ENCODE measurements around the gene NRXN2. TPM values are rescaled to one million over a fixed set of nuclear protein-coding genes. Genes with fewer than 3 reads are reported as not detected.

NRXN2 gene
- total and polyA plus RNA-seq, 3 donors from 2014 or later, result 32.6 to 46.8 (median 40.1) TPM

DNA sequence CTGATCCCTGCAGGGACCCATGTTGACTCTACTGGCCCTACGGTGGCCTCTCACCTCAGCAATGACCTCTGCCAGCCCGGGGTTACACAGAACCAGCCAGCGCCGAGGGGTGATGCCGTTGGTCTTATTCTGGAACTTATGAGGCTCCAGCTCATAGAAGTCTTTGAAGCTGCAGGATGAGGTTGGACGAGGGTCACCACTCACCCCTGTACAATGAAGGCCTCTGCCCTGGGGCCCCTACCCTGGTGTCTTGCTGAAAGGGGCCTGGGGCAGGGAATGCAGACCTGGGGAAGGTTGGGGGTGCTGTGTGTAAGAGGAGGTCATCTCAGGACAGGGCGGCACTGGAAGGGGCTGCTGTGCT lies 30.0 kb upstream of the NRXN2 start:
- Histone ChIP-seq H3K4me3 (no peak overlapping the region), H3K27me3 (no peaks in the 10 kb centered on the region), H3K36me3 (ENCODE audit: low read depth, missing control alignments) (no peaks in the 10 kb centered on the region), H3K4me1 (peaks cover 15% of the 10 kb centered on the region), H3K27ac (no peak overlapping the region), H3K9me3 (no peaks in the 10 kb centered on the region)
- intact Hi-C loops (cut with DNase I; ENCODE audit: low total_unique reads), result no loop called here
- no peak for DNase-seq
- WGBS, 2 donors, result 100% methylated on average over 3 of the region's 7 CpGs; no CpG with 5 or more reads in 1 of the 2 donors
- TF ChIP-seq, protein P1, sequence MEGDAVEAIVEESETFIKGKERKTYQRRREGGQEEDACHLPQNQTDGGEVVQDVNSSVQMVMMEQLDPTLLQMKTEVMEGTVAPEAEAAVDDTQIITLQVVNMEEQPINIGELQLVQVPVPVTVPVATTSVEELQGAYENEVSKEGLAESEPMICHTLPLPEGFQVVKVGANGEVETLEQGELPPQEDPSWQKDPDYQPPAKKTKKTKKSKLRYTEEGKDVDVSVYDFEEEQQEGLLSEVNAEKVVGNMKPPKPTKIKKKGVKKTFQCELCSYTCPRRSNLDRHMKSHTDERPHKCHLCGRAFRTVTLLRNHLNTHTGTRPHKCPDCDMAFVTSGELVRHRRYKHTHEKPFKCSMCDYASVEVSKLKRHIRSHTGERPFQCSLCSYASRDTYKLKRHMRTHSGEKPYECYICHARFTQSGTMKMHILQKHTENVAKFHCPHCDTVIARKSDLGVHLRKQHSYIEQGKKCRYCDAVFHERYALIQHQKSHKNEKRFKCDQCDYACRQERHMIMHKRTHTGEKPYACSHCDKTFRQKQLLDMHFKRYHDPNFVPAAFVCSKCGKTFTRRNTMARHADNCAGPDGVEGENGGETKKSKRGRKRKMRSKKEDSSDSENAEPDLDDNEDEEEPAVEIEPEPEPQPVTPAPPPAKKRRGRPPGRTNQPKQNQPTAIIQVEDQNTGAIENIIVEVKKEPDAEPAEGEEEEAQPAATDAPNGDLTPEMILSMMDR (IDR thresholded peaks at IDR 0.05), result no peak
- TF ChIP-seq POLR2A (IDR thresholded peaks at IDR 0.05), result no peak

DNA sequence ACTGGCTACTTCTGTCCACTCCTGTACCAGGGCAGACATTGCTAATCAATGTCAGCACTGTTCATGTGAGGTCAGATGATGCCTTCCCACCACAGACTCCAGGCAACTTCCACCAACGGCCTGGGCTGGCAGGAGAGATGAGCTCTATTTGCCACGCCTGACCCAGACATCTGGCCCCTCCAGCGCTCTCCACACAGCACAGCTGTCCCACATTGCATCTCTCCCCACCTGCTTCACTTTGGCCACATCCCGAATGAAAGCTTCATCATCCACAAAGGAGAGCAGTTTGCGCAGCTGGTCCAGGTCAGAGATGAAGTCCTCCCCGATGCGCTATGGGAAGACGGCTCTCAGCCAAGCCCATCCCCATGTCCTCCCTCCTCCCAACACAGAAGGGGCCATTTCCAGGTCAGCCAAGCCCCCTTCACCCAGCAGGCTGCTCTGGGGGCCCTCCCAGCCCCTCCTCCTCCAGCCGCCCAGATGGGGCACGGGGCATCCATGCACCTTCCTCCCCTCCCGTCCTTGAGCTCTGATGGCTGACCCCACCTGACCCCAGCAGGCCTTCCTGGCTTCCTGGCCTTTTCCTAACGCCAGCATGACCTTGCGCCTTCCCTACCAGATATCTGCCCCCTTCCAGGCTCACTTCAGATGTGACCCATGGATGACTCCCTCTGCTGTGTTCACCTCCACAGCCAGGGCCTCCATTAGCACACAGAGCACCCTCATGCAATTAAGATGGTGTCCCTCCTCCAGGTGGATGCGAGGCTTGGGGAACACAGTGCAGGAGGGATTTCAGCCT lies 29.4 kb upstream of the NRXN2 start:
- intact Hi-C loops (cut with DNase I; ENCODE audit: low total_unique reads), result no loop called here
- no peak for TF ChIP-seq POLR2A (IDR thresholded peaks at IDR 0.05)
- TF ChIP-seq, protein P1 (IDR thresholded peaks at IDR 0.05), result no peak
- Histone ChIP-seq H3K4me3 (no peak overlapping the region), H3K36me3 (ENCODE audit: low read depth, missing control alignments) (no peaks in the 10 kb centered on the region), H3K4me1 (peaks cover 15% of the 10 kb centered on the region), H3K9me3 (no peaks in the 10 kb centered on the region), H3K27me3 (no peaks in the 10 kb centered on the region), H3K27ac (no peak overlapping the region)
- 75 to 94% methylated on average over 12 to 14 of the region's 14 CpGs for WGBS, 2 donors
- DNase-seq, result no peak

DNA sequence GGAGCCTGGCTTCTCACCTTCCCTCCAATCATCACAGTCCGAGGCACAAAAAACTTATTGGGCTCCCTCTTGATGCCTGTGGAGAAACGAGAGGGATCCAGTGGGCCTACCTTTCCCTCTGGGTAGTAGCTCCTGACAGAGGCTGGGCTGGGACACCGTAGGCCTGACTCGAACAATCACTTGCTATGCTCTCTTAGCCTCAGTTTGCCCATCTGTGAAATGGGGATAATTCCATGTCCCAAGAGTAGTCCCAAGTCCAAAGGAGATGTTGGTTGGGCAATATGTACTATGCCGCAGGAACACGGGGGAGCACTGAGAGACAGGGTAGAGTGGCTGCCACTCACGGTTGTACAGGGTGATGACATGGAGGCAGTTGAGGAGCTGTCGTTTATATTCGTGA lies 28.6 kb upstream of the NRXN2 start:
- no peaks in the 10 kb centered on the region for H3K27me3 ChIP-seq
- H3K36me3 ChIP-seq (ENCODE audit: low read depth, missing control alignments), result no peaks in the 10 kb centered on the region
- DNase-seq, result no peak
- TF ChIP-seq POLR2A (IDR thresholded peaks at IDR 0.05), result no peak
- TF ChIP-seq, protein P1 (IDR thresholded peaks at IDR 0.05), result no peak
- H3K4me1 ChIP-seq, result peaks cover 15% of the 10 kb centered on the region
- intact Hi-C loops (cut with DNase I; ENCODE audit: low total_unique reads), result no loop called here
- no peaks in the 10 kb centered on the region for H3K9me3 ChIP-seq
- no peak overlapping the region for H3K27ac ChIP-seq
- no peak overlapping the region for H3K4me3 ChIP-seq
- WGBS, 2 donors, result 95% methylated on average over 9 of the region's 9 CpGs

DNA sequence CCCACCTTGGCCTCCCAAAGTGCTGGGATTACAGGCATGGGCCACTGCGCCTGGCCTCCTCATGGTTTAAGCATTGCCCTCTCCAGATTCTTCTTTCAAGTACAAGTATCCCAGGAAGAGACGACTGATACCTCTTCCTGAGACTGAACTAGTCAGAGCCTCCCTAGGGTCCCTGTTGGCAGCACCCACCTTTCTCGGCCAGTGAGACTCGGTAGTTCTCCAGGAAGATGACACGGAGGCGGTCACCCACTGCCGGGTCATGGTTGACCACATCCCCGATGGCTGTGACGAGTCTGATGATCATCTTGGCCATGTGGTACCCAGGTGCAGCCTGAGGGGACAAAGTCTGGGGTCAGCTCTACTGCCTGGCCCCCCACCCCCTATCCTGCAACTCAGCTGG lies 28.1 kb upstream of the NRXN2 start:
- Histone ChIP-seq H3K27ac (no peak overlapping the region), H3K27me3 (no peaks in the 10 kb centered on the region), H3K9me3 (no peaks in the 10 kb centered on the region), H3K4me3 (no peak overlapping the region), H3K36me3 (ENCODE audit: low read depth, missing control alignments) (no peaks in the 10 kb centered on the region), H3K4me1 (peaks cover 17% of the 10 kb centered on the region)
- TF ChIP-seq POLR2A (IDR thresholded peaks at IDR 0.05), result no peak
- TF ChIP-seq, protein P1 (IDR thresholded peaks at IDR 0.05), result no peak
- WGBS, 2 donors, result 95 to 97% methylated on average over 6 to 9 of the region's 9 CpGs
- DNase-seq, result no peak
- intact Hi-C loops (cut with DNase I; ENCODE audit: low total_unique reads), result no loop called here
